NCI-H345 (cell line): Measurements from ENCODE around the gene CTNNA3.

ENCODE experiments used
- DNase-seq: peaks from one replicate; lab custom pipeline; 2025; lab: John Stamatoyannopoulos, UW

The CTNNA3 gene

DNA sequence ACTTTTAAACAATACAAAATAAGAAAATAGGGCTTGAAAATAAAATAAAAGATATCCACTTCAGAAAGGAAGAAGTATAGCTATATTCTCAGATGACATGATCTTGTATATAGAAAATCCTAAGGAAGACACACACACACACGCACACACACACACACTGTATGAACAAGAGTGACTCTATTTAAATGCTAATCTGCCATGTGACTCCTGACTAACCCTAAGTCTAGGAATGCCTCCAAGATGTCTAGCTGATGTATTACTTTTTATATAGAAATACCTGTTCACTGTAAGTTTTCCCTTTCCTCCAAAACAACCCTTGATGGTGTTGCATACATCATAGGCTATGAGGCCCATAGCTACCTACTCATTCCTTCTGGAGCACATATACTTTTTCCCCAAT is 943.3 kb downstream of the CTNNA3 start:
- DNase-seq, result no peak

DNA sequence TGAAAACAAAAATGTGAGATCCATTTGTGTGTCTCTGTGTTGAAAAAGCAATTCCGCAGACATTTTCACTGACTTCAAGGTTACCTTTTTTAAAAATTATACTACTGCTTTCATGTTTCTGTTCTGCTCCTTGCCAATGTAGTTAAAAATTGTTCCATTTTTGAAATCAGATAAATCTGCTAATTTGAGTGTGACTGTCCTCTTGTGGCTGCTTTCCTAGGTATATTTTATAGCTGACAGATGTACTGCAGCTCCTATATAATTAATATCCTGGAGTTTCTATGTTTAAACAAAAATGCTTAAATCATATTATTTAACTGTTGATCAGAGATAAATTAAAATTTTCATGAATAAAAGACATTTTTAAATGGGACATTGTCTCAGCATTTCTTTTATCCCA is 947.8 kb downstream of the CTNNA3 start:
- no peak for DNase-seq

DNA sequence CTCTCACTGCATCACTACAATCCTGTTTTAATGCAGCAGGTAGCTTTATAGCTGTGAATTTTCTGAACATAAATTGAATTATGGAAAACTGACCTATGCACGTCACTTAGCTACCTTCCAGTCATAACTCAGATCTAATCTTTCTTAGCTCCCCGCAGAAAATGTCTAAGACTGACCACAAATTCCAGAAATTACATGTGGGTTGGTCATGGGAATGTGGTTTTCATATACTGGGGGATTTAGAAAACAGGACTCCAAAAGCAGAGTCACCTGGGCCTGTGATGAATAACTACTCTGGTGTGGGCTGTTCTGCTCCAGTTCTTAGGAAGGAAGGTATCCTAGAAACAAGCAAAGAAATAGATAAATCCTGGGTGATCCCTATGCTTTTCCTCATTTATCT is 948.5 kb downstream of the CTNNA3 start:
- DNase-seq, result no peak

DNA sequence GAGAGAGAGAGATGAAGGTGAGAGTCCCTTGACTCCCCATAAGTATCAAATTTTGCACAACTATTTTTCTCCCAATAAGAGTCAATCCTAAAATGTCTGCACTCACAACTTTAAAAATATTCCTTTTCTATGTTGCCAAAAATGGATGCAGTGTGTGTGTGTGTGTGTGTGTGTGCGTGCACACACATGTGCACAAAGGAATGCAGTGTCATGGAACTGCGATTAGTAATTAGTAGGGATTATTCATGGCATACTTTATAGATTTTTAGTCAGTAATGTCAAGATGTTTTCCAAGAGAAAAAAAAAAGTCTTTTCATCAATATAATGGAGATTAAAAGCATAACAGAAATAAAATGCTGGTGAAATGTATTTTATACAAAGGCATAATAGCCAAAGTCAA is 949.3 kb downstream of the CTNNA3 start:
- DNase-seq, result no peak

DNA sequence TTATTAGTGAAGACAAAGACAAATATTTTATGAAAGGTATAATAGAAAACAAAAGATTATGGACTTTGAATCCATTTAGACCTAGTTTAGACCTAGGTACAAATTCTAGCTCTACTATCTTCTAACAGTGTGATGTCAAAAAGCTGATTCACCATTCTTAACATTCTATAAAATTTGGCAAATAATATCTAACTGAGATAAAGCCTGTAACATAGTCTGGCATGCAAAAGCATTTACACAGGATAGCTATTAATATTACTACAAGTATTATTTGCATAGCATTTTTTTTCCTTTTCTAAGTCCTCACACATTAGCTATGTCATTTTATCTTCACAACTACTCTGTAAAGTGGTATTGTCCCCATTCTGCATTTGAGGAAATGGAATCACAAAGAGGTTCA is 949.7 kb downstream of the CTNNA3 start:
- DNase-seq, result no peak

DNA sequence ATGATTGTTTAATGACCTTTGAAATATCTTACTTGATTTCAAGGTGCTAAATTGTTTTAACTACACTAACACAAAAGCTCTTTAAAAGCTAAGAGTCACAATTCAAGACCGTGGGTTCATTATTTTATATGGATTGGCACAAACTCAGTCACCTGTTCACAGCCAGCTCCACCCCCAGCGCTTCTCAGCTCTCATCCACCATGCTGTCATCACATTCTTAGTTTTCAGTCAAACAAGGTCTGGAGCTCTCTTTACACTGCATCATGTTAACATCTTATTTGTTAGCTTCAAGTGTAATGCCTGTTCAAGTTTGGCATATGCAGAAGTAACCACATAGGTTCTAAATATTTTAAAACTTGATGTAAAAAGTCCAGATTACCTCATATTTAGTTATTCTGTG is 951.1 kb downstream of the CTNNA3 start:
- no peak for DNase-seq

DNA sequence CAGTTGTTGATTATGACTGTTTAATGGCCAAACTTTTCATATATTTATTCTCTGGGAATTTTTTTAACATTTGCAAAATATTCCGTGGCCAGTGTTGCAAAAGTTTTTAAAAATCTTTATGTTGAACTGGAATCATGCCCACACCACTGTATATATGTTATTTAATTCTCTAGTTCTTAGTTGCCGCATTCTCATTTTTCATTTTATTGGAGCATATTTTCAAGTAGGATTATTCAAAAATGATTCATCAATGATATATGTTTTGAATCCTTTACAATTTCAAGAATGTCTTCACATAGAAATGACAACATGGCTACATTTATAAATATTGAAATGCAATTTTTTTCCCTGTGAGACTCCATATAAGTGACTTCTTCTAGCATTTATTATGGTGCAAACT is 958.8 kb downstream of the CTNNA3 start:
- no peak for DNase-seq

DNA sequence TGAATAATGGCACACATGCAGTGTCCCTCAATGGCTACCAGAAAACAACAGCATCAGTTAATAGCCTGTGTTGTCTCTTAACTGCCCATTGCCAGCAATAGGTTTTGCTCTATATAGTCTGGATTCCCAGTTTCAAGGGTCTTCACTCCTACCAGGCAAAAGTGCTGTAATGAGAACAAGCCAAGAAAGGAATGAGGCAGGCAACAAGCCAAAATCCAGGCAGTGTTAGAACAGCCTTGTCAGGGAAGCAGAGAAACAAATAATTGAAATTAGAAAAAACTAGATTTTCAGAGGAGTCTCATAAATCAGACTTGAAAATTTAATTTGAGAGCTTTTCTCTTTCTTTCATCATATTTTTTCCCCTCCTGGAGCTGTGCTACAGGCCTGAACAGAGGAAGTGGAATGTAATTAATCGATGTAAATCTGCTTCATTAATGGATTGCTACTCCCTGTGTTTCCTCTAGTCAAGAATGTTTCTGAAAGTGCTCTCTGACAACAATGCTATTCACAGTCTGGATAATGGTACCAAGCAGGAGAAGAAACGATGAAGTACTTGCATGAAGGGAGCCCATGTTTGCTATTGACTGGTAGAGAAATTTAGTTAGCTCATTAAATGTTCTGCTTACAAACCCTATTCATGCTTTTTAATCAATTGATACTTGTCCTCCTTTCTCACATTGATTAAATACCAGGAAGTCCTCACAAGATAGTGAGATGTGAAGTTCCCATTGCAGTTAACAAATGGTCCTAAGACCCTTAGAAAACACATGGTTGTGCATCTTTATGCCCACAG is 972.2 kb downstream of the CTNNA3 start:
- no peak for DNase-seq

DNA sequence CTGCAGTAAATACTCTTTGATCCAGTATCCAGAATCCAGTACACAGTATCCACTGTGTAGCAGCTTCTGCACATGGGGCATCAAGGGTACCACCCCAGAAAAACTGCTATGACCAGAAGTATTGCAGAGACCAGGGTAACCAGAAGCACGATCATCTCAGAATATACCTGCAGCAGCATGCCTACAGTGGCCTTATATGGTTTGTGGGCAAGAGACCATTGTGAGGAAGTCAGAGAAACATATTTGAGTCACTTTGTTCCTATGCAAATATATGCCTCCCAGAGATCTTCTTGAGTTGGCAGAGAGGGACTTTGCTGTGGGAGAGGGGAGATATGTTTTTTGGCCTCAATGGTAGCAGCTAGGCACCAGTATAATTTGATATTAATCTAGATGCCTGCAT is 976.5 kb downstream of the CTNNA3 start:
- no peak for DNase-seq

DNA sequence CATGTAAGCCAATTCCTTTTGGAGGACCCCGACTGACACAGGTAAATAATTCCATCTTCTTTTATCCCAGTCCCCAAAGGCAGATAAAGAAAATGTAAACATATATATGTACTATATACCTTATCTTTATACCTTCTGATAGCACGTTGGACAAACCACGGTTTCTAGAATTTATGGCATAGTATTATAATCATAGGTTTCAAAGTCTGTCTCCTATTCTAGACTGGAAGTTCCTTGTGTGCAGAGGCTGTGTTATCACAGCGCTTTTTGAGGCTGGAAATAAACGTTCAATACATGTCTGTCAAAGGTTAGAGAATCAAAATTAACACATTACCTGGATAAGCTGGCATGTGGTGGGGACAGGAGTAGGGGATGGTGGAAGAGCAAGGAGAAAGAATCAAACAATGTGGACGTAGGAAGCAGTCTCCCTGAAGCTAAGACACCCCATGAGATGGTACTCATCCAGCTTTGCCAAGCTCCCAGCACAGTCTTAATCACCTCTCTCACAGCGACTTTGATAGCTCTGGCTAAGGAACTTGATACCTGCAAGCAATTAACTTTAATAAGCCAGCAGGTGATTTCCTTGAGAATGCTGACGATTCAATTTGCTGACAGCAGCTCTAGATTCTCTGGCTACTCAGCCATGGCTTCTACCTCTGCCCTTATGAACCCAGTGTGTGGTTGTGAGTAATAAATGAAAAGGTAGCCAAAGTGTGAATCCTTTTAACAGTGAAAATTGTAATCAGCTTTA is 978.6 kb downstream of the CTNNA3 start:
- no peak for DNase-seq

DNA sequence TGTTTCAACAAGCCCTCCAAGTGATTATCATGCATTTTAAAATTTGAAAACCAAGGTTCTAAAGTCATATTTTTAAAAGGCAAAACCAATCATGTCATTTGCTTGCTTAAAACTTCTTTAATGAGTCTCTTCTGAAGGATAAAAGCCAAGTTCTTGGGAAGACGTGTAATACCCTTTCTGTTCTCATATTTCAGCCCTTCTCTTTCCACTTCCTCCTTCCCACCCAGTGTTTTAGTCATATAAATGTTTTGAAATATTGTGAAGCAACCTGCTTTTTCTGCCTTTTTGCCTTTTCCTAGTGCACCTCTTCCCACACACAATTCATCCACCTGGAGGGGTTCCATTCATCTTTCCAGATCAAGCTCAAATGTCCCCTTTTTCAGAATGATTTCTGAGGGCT is 981.3 kb downstream of the CTNNA3 start:
- no peak for DNase-seq

DNA sequence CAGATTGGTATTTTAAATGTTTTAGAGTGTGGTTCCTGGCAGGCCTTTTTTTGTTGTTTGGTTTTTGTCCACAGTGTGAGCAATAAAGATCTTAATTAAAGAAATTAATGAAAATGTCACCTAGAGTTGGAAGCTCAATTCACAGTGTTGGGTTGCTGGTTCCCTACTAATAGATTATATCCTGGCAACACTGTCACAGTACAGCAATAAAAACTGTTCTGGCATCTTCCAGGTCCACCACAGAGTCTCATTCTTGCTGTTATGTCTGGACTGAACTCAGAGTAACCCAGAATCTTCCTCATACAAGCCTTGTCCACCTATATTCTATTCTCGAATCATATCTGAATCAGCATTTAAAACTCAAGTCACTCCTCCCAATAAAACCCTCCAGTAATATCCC is 982.6 kb downstream of the CTNNA3 start:
- DNase-seq, result no peak

DNA sequence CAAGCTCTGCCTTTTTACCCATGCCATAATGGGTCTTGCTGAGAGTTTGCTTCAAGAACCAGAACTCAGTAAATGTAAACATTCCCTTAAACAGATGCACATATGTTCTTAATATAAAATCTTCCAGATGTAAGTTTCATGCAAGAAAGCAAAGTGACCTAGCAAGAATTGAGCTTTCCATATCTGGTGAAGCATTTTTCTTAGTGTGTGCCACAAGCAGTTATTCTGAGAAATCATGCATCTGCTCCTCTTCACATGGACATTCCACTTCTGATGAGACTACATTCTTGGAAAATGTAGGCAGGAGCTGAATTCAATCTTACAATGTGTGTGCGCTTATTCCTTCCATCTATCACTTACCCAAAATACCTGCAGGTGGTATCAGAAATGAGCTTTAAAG is 997.9 kb downstream of the CTNNA3 start:
- no peak for DNase-seq

DNA sequence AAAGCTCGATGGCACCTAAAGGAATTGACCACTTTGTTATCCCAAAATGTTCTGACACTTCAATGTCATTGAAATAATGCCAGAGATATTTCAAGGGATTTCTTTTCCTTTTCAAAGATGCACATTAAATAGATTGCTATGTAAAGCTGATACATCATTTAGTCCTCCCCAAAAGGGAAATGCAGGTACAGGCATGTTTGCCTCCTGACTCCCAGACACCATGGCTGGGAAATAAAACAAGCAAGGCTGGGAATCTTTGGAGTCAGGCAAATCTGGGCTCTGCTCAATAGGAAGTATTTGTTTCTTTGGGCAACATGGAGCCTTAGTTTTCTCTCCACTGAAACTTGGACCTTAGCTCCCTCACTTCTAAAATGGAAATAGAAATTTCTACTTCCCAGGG is 1000.9 kb downstream of the CTNNA3 start:
- DNase-seq, result no peak

DNA sequence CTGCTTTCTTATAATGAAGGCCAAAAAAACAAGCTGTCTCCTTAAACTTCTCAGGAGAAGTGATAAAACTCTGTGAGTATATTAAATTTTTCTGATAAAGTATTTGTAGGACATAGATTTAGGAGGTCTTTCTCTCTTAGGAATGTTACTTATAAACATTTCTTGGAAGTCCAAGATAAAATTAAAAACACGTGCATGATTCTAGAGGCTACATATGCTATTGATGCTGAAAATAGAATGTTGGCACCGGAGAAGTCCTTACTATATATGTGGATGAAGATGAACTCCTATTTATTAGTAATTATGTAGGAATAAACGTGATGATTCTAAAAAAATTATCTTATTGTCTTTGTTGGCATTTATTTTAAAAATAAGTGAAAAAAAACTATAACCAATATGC is 1011.4 kb downstream of the CTNNA3 start:
- DNase-seq, result no peak

DNA sequence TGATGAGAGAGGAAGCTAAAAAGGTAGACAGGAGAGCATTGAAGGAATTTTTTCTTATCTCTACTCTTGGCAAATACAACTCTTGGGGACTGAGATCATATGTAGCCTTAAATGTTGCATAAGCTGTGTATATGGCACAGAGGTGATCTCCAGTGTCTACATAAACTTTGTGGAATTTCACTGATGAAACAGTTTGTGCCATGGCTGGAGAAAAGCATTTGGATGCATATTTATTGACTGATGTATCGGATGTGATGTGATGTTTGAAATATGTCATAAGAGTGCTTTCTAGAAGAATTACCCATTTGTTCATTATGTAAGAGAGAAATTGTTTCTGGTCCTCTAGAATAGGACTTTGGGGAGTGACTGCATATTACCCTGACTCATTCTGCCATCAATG is 1015.1 kb downstream of the CTNNA3 start:
- no peak for DNase-seq

DNA sequence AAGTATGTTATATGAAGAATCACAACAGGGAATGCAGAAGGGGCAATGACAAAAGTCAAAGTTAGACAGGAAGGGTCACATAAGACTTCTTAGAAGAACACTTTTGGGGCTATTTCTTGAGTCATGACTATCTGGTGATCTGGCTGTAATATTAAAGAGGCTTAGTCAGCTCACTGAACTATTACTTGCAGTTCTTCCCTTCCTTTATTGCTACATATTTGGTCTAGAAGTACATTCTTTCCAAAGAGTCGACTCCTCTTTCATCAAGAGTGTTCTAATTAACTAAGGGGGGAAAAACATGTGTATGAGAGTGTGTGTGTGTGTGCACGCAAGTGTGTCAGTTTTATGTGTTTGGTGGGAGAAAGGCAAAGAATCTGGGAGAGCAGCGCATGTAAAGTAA is 1017.5 kb downstream of the CTNNA3 start:
- DNase-seq, result no peak

DNA sequence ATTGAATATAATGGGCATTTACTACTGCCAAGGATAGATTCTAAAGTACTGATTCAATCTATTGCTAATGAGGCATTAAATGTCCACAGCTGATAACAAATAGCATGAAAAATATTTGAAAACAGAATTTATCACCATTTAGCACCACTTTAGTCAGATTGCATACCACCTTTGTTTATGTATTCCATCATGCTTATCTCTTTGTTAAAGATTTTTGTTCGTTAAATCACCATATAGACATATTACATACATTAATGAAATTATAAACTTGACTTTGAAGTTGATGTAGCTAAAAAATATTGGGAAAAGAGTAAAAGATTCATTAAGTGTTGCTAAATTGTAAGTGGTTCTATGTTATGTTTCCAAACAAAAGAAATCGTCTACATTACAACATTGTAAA is 1022.9 kb downstream of the CTNNA3 start:
- DNase-seq, result no peak

DNA sequence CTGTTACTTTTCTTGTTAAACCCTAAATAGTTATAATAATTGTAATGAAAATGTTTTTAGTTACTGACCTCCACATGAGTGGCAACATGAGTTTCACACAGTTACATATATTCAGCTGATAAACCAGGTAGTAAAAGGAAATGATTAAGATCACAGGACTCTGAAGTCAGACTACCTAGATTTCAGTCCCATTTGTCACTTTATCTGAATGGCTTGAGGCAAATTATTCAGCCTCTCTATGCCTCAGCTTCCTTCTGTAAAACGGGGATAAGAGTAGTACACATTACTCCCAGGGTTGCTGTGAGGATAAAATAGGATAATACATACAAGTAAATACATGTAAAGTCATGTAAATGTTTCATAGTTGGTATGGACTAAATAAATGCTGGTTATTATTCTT is 1024.4 kb downstream of the CTNNA3 start:
- DNase-seq, result no peak

DNA sequence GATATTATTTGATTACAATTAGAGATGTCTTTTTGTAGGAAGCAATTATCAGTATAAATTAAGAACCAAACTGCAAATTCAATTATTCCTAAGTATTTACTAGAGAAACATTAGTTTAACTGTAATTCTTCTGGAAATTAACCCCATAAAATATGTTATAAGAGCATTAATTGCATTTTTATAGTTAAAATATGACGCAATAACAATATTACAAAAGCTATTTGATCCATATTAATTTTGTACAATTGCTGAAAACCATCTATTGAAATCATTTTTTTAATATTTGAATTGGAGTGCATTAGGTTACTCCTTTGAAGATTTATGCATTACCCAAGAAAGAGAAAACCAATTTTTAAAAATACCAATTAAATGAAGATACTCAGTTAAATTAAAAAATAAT is 1024.9 kb downstream of the CTNNA3 start:
- no peak for DNase-seq

DNA sequence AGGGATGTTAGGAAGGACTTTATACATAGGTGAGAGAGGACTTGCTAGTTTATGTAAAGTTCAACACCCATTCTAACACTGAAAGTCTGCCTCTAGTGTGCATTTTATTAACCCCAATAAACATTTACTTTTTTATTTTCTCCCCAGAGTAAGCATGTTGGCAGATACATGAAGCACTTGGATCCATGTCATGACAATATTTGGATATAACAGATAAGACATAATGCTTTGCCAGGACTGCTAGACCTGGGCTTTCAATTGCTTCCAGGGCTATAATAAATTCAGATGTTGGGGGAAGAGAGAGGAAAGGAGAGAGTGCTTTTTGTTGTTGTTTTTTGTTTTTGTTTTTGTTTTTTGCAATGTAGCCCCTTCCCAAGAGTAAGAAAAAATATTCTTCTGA is 1039.5 kb downstream of the CTNNA3 start:
- DNase-seq, result no peak

DNA sequence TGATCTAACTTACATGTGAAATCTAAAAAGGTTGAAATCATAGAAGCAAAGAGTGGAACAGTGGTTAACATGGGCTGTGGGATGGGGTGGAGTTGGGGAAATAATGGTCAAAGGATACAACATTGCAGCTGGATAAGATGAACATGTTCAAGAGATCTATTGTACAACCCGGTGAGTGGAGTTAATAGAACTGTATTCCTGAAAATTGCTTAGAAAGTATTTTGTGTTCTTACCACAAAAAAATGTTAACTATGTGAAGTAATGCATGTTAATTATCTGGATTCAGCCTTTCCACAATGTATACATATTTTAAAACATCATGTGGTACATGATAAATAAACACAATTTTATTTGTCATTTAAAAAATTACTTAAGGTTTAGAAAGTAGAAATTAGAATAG is 1041.1 kb downstream of the CTNNA3 start:
- DNase-seq, result no peak

DNA sequence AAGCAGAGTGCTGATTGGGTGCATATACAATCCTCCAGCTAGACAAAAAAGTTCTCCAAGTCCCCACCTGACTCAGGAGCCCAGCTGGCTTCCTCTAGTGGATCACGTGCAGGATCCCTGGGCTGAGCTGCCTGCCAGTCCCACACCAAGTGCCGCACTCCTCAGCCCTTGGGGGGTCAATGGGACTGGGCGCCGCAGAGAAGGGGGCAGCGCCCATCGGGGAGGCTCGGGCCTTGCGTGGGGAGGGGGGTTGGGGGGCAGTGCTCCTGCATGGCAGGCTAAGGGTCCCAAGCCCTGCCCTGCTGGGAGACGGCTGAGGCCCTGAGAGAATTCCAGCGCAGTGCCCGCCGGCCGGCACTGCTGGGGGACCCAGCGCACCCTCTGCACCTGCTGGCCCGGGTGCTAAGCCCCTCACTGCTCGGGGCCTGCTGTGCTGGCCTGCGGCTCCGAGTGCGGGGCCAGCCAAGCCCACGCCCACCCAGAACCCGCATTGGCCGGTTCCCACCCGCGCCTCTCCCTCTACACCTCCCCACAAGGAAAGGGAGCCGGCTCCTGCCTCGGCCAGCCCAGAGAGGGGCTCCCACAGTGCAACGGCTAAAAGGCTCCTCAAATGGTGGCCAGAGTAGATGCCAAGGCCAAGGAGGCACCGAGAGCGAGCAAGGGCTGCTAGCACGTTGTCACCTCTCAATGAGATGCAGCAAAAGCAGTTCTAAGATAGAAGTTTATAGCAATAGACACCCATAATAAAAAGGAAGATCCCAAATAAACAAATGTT is 1044.5 kb downstream of the CTNNA3 start:
- no peak for DNase-seq
